Measurements from ENCODE around the gene SIMC1.
"Not testable (repeated sequence)": the region's sequence is repeated elsewhere in the genome, so short reads cannot be mapped to it uniquely, and the experiment has no call there.

- TF ChIP-seq, protein P1, sequence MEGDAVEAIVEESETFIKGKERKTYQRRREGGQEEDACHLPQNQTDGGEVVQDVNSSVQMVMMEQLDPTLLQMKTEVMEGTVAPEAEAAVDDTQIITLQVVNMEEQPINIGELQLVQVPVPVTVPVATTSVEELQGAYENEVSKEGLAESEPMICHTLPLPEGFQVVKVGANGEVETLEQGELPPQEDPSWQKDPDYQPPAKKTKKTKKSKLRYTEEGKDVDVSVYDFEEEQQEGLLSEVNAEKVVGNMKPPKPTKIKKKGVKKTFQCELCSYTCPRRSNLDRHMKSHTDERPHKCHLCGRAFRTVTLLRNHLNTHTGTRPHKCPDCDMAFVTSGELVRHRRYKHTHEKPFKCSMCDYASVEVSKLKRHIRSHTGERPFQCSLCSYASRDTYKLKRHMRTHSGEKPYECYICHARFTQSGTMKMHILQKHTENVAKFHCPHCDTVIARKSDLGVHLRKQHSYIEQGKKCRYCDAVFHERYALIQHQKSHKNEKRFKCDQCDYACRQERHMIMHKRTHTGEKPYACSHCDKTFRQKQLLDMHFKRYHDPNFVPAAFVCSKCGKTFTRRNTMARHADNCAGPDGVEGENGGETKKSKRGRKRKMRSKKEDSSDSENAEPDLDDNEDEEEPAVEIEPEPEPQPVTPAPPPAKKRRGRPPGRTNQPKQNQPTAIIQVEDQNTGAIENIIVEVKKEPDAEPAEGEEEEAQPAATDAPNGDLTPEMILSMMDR (IDR thresholded peaks at IDR 0.05), result peak; percentile 29 to 39 (median 29)
- TF ChIP-seq POLR2AphosphoS5 (IDR thresholded peaks at IDR 0.05), result not testable (repeated sequence)
Observed at GRCh38 chr5:176235155-176235554, 3.1 kb upstream of the SIMC1 start.

All from esophagus muscularis mucosa (tissue), 3 donors.